Measurements from ENCODE around the gene PPP2R1A.
"Not testable (repeated sequence)": the region's sequence is repeated elsewhere in the genome, so short reads cannot be mapped to it uniquely, and the experiment has no call there.

Gene PPP2R1A

GRCh38 chr19:52258426-52258825 lies 68.6 kb downstream of the PPP2R1A start:
- no peak for DNase-seq

DNA sequence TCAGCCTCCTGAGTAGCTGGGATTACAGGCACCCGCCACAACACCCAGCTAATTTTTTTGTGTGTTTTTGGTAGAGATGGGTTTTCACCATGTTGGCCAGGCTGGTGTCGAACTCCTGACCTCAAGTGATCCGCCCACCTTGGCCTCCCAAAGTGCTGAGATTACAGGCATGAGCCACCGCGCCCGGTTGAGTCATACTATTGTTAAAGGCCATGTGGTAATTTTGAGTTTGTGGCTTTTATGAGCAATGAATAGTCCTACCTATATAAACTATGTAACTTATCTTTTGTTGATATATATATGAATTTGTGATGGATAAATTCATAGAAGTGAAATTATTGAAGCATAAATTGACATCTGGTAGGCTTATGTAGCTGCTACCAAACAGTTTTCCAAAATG lies 75.7 kb downstream of the PPP2R1A start:
- DNase-seq = not testable (repeated sequence)

- peak; percentile 89 for DNase-seq
Measured at GRCh38 chr19:52269338-52270261, 79.7 kb downstream of the PPP2R1A start, which contains the start of gene ZNF766. TSS of gene ZNF766 (plus strand) at chr19:52269587. CDS start at chr19:52269614, 27 bp downstream.

- no peak for DNase-seq
Measured at GRCh38 chr19:52270266-52270885, 80.5 kb downstream of the PPP2R1A start.

- DNase-seq = no peak
Measured at GRCh38 chr19:52273301-52273700, 83.4 kb downstream of the PPP2R1A start.

- no peak for DNase-seq
Measured at GRCh38 chr19:52274191-52274590, 84.3 kb downstream of the PPP2R1A start.

DNA sequence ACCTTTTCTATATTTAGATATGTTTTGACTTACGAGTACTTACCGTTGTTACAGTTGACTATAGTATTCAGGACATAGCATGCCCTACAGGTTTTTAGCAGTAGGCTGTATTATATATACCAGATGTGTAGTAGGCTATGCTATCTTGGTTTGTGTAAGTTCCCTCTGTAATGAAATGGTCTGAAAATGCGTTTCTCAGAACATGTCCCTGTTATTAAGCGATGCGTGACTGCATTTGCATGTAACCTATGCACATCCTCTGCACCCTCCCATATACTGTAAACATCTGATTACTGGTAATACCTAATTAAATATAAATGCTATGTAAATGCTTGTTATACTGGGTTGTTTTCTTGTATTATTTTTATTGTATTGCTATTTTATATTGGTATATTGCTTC lies 86.1 kb downstream of the PPP2R1A start:
- DNase-seq = no peak

DNA sequence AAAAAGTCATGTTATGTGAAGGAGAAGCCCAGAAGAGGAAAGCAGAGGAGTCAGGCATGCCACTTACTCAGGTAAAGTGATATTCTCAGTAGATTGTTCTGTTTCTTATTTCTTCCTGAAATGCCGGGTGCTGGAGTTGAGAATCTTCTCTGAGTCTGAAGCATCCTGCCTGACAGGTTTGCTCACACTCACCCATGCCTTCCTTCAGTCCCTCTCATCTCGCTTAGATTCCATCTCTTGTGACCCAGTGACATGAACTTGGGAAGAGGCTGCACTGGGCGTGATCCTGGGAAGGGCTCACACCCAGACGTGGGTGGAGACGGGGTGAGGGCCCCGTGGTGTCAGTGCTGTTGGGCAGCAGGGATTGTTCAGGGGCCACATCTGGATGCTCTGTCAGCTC lies 87.6 kb downstream of the PPP2R1A start:
- no peak for DNase-seq

Data from NCI-H226 (cell line).